Keratinocyte (primary cell): Measurements from ENCODE around the gene USP48. TPM values are rescaled to one million over a fixed set of nuclear protein-coding genes. Genes with fewer than 3 reads are reported as not detected.

Source experiments
- DNase-seq: peaks from one replicate; pipeline ENCODE4 v3.0.0-alpha.2; 2011; ENCODE audit warnings: low read depth, missing footprints, low spot score
- FAIRE-seq: peaks from 2 replicates; lab custom pipeline; 2011; peaks lifted over from hg19 to GRCh38; lab: Jason Lieb, UNC
- H2AFZ ChIP-seq: 2 replicates; pipeline ENCODE4 v1.6.0; 2012; ENCODE audit warnings: low read length, control low read depth, inconsistent platforms; ENCODE audit not compliant: control insufficient read depth
- H3K27ac ChIP-seq: 2 replicates; pipeline ENCODE4 v1.5.1; 2011; ENCODE audit warnings: low read length; ENCODE audit not compliant: control insufficient read depth, insufficient read depth
- H3K27me3 ChIP-seq: 3 replicates; pipeline ENCODE4 v1.6.0; 2011; ENCODE audit warnings: low read length; ENCODE audit not compliant: control insufficient read depth, insufficient read depth; ENCODE audit errors: extremely low read depth
- H3K36me3 ChIP-seq, 2 experiments: 2 replicates in 1 of 2; 3 replicates in 1 of 2; pipeline ENCODE4 v1.5.1; 2011; ENCODE audit warnings: low read length in 2 of 2, mild to moderate bottlenecking in 1 of 2; ENCODE audit not compliant: control insufficient read depth in 2 of 2, insufficient read depth in 2 of 2; ENCODE audit errors: extremely low read depth in 1 of 2
- H3K4me1 ChIP-seq: 3 replicates; pipeline ENCODE4 v1.5.1; 2011; ENCODE audit warnings: low read length; ENCODE audit not compliant: control insufficient read depth, insufficient read depth; ENCODE audit errors: extremely low read depth
- H3K4me2 ChIP-seq: 3 replicates; pipeline ENCODE4 v1.6.0; 2011; ENCODE audit warnings: low read depth, low read length; ENCODE audit not compliant: control insufficient read depth, insufficient read depth; ENCODE audit errors: extremely low read depth
- H3K4me3 ChIP-seq, 3 experiments: fragments of 200-600 bp in 1 of 3; sonication (generic) in 1 of 3; 2 replicates in 2 of 3; 3 replicates in 1 of 3; pipeline ENCODE4 v1.5.1; 2011 to 2016; ENCODE audit warnings: low read length in 3 of 3, mild to moderate bottlenecking in 3 of 3, control low read depth in 2 of 3, inconsistent platforms in 1 of 3, low read depth in 1 of 3, mixed read lengths in 1 of 3, mixed run types in 1 of 3, moderate library complexity in 1 of 3; ENCODE audit not compliant: control insufficient read depth in 2 of 3, insufficient read depth in 2 of 3; ENCODE audit errors: extremely low read depth in 1 of 3
- H3K79me2 ChIP-seq: 2 replicates; pipeline ENCODE4 v1.6.0; 2012; ENCODE audit warnings: low read length; ENCODE audit not compliant: control insufficient read depth, insufficient read depth
- H3K9ac ChIP-seq: 3 replicates; pipeline ENCODE4 v1.6.0; 2011; ENCODE audit warnings: low read length; ENCODE audit not compliant: control insufficient read depth, insufficient read depth; ENCODE audit errors: extremely low read depth
- H3K9me1 ChIP-seq: 3 replicates; pipeline ENCODE4 v1.6.0; 2011; ENCODE audit warnings: low read length; ENCODE audit not compliant: control insufficient read depth, insufficient read depth; ENCODE audit errors: extremely low read depth
- H3K9me3 ChIP-seq: 2 replicates; pipeline ENCODE4 v1.5.1; 2012; ENCODE audit warnings: low read depth, low read length; ENCODE audit not compliant: control insufficient read depth
- H4K20me1 ChIP-seq: 3 replicates; pipeline ENCODE4 v1.6.0; 2011; ENCODE audit warnings: low read length; ENCODE audit not compliant: control insufficient read depth, insufficient read depth; ENCODE audit errors: extremely low read depth
- EZH2 ChIP-seq: IDR thresholded peaks from one replicate; pipeline ENCODE4 v1.6.1; 2012; ENCODE audit warnings: inconsistent platforms, mild to moderate bottlenecking, low read length, moderate library complexity
- dilution Hi-C: fragments of 300-500 bp; cut with MboI; formaldehyde crosslinking; loops from one replicate; pipeline ENCODE4 v1.7.0; 2020; ENCODE audit warnings: low sequenced_read_pairs; ENCODE audit not compliant: extremely low pct_ligation_motif_present
- polyA plus RNA-seq, 5 experiments: library from polyadenylated mRNA; depleted of rRNA in 3 of 5; stranded (reverse) in 3 of 5; stranded (forward) in 1 of 5; unstranded in 1 of 5; fragments of >200 nt; gene quantifications; 1 replicate in 1 of 5; 2 replicates in 3 of 5; 3 replicates in 1 of 5; pipeline versions ENCODE4 v1.2.1 to v1.2.3, GENCODE V29; 2011 to 2012; ENCODE audit warnings: missing spikeins in 2 of 5, low read depth in 1 of 5, low replicate concordance in 1 of 5
- TF ChIP-seq, protein P1 (sequence below), 3 experiments: IDR thresholded peaks in 1 of 3; conservative IDR thresholded peaks in 1 of 3; optimal IDR thresholded peaks in 1 of 3; 2 replicates in 2 of 3; 3 replicates in 1 of 3; pipeline versions ENCODE3 to v1.5.1; 2011; ENCODE audit warnings: low read length in 3 of 3, mild to moderate bottlenecking in 3 of 3, moderate library complexity in 2 of 3, control low read depth in 1 of 3, inconsistent platforms in 1 of 3; ENCODE audit not compliant: insufficient read depth in 2 of 3; ENCODE audit errors: extremely low read depth in 1 of 3

The USP48 gene
- polyA plus RNA-seq, 1 donor (not counting 4 experiments of a cell fraction or from before 2014, with no cell fraction given), result 33.0 TPM

DNA sequence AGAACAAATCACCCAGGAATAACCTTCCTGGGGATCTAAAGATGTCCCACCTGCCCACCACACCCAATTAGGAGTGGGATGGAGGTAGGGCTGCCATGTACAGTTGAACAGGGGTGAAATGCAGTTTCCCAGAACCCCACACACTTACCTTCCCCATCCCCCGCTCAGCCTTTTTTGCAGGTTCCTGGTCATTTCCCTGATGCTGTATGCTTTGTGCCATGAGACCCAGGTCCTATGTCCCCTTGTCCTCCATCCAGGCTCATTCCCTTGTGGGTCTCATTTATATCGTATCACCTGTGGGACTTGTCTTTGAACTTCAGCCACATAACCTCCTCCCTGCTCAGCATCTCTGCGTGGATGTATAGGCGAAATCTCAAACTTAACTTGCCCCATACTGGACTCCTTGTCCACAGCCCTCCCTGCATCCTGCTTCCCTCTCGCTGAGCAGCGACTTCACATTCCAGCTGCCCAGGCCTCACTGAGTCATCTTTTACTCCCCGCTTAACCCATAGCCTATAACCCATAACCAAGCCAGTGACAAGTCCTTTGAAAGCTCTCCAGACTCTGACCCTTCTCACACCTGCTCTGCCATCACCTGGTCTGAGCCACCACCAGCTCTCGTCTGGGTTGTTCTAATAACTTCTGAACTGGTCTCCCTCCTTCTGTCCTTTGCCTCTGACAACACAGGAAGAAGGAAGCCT, 33.8 kb upstream of the USP48 start:
- Histone ChIP-seq H3K4me1 (no peaks in the 10 kb centered on the region), H3K79me2 (no peaks in the 10 kb centered on the region), H3K27ac (no peak overlapping the region), H4K20me1 (no peaks in the 10 kb centered on the region), H3K36me3 (peaks cover 0 to 6% of the 10 kb centered on the region in 2 experiments), H3K4me2 (no peak overlapping the region), H3K9me3 (no peaks in the 10 kb centered on the region), H3K27me3 (peaks cover 5% of the 10 kb centered on the region), H3K9ac (no peak overlapping the region), H3K9me1 (no peaks in the 10 kb centered on the region), H3K4me3 (no peak overlapping the region), H2AFZ (no peak overlapping the region)
- dilution Hi-C loops, result no loop called here
- FAIRE-seq (no peak), DNase-seq (no peak)
- TF ChIP-seq, protein P1, sequence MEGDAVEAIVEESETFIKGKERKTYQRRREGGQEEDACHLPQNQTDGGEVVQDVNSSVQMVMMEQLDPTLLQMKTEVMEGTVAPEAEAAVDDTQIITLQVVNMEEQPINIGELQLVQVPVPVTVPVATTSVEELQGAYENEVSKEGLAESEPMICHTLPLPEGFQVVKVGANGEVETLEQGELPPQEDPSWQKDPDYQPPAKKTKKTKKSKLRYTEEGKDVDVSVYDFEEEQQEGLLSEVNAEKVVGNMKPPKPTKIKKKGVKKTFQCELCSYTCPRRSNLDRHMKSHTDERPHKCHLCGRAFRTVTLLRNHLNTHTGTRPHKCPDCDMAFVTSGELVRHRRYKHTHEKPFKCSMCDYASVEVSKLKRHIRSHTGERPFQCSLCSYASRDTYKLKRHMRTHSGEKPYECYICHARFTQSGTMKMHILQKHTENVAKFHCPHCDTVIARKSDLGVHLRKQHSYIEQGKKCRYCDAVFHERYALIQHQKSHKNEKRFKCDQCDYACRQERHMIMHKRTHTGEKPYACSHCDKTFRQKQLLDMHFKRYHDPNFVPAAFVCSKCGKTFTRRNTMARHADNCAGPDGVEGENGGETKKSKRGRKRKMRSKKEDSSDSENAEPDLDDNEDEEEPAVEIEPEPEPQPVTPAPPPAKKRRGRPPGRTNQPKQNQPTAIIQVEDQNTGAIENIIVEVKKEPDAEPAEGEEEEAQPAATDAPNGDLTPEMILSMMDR (optimal IDR thresholded peaks at IDR 0.05 in 1 of 3, IDR thresholded peaks at IDR 0.05 in 1 of 3, conservative IDR thresholded peaks at IDR 0.05 in 1 of 3; ENCODE audit: extremely low read depth in 1 of 3, insufficient read depth in 2 of 3, low read length in 3 of 3), result no peak
- no peak for TF ChIP-seq EZH2

DNA sequence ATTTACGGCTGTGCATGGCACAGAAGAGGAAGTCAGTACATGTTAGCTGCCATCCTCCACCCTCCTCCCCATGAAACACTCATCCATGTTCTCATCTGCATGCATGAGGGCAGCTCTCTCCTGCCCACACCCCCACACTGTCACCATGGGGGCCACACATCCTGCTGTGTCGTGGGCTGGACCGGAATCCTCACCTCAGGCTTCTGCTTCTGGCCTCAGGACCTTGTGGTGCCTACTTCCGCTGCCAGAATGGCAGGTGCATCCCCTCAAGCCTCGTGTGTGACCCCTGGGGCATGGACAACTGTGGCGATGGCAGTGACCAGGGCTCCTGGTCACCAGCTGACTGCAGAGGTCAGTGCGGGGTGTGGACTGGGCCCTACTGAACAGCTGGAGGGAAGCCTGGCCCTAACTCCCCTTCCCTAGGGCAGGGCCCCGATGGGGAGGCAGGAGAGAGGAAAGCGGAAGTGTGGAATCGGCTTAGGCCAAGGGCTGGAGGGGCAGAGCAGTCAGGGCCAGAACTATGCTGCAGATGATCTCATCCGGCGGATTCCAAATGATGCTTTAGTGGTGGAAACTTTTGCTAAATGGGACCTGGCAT, 32.9 kb upstream of the USP48 start:
- Histone ChIP-seq H3K4me2 (no peak overlapping the region), H3K27me3 (peaks cover 5% of the 10 kb centered on the region), H2AFZ (no peak overlapping the region), H3K36me3 (no peaks in the 10 kb centered on the region), H4K20me1 (no peaks in the 10 kb centered on the region), H3K9me3 (no peaks in the 10 kb centered on the region), H3K9ac (no peak overlapping the region), H3K27ac (no peak overlapping the region), H3K9me1 (no peaks in the 10 kb centered on the region), H3K79me2 (no peaks in the 10 kb centered on the region), H3K4me3 (no peak overlapping the region), H3K4me1 (no peaks in the 10 kb centered on the region)
- FAIRE-seq (no peak), DNase-seq (no peak)
- dilution Hi-C loops, result no loop called here
- TF ChIP-seq, protein P1 (optimal IDR thresholded peaks at IDR 0.05 in 1 of 3, IDR thresholded peaks at IDR 0.05 in 1 of 3, conservative IDR thresholded peaks at IDR 0.05 in 1 of 3; ENCODE audit: extremely low read depth in 1 of 3, insufficient read depth in 2 of 3, low read length in 3 of 3), result no peak
- TF ChIP-seq EZH2, result no peak
